Measurements from ENCODE around the gene RDH12.

DNA sequence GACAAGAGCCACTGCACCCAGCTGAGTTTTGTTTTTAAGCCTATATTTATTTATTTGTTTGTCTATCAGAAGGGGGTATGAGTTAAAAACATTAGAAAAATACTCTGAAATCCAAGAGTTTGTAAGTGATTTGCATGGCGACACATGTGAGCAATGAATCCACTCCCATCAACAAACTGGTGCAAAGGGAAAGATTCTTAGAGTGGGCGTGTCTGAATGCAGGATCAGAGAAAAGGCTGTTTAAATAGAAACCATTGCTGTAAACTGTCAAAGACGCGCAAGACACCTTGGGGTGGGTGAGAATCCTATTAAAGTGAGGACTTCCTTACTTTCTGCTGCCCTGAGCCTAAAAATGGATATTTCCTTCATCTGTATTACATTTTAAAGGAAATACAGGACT is 62.8 kb downstream of the RDH12 start:
- TF ChIP-seq, protein P1, sequence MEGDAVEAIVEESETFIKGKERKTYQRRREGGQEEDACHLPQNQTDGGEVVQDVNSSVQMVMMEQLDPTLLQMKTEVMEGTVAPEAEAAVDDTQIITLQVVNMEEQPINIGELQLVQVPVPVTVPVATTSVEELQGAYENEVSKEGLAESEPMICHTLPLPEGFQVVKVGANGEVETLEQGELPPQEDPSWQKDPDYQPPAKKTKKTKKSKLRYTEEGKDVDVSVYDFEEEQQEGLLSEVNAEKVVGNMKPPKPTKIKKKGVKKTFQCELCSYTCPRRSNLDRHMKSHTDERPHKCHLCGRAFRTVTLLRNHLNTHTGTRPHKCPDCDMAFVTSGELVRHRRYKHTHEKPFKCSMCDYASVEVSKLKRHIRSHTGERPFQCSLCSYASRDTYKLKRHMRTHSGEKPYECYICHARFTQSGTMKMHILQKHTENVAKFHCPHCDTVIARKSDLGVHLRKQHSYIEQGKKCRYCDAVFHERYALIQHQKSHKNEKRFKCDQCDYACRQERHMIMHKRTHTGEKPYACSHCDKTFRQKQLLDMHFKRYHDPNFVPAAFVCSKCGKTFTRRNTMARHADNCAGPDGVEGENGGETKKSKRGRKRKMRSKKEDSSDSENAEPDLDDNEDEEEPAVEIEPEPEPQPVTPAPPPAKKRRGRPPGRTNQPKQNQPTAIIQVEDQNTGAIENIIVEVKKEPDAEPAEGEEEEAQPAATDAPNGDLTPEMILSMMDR (conservative IDR thresholded peaks at IDR 0.05 in 1 of 2, IDR thresholded peaks at IDR 0.05 in 1 of 2; ENCODE audit: extremely low read depth in 1 of 2, insufficient read depth in 1 of 2, low read depth in 1 of 2, low read length in 2 of 2) = no peak
- TF ChIP-seq EZH2 (IDR thresholded peaks at IDR 0.05; ENCODE audit: borderline replicate concordance, low read length) = no peak

Measured in mammary epithelial cell (primary cell).